CD14-positive monocyte (primary cell): ENCODE data around the gene DHRS12. TPM values are rescaled to one million over a fixed set of nuclear protein-coding genes. Genes with fewer than 3 reads are reported as not detected.

ENCODE experiments used
- DNase-seq, 3 donors: peaks; one replicate each; pipeline ENCODE4 v3.0.0-alpha.2; 2011 to 2022
- H2AFZ ChIP-seq: 2 replicates; pipeline ENCODE4 v1.6.0; 2012; ENCODE audit warnings: mild to moderate bottlenecking, low read depth, low read length, inconsistent platforms; ENCODE audit not compliant: insufficient read depth, poor library complexity, severe bottlenecking
- H3K27ac ChIP-seq, 2 donors: 1 replicate in 1 of 2; 2 replicates in 1 of 2; pipeline ENCODE4 v1.5.1; 2012 to 2013; ENCODE audit warnings: low read length in 2 of 2, control low read depth in 1 of 2, inconsistent platforms in 1 of 2, low read depth in 1 of 2, mild to moderate bottlenecking in 1 of 2
- H3K27me3 ChIP-seq, 2 donors: one replicate each; pipeline versions ENCODE4 v1.6.0 to v1.6.1; 2011 to 2013; ENCODE audit warnings: low read length in 2 of 2; ENCODE audit not compliant: control insufficient read depth in 2 of 2, insufficient read depth in 2 of 2
- H3K36me3 ChIP-seq, 2 donors: replicated peaks in 1 of 2; 1 replicate in 1 of 2; 2 replicates in 1 of 2; pipeline versions ENCODE4 v1.5.1 to v1.6.1; 2012 to 2013; ENCODE audit warnings: low read length in 2 of 2, control low read depth in 1 of 2, inconsistent platforms in 1 of 2, mild to moderate bottlenecking in 1 of 2; ENCODE audit not compliant: insufficient read depth in 2 of 2, control insufficient read depth in 1 of 2
- H3K4me1 ChIP-seq, 2 donors: 1 replicate in 1 of 2; 2 replicates in 1 of 2; pipeline versions ENCODE4 v1.5.1 to v1.6.1; 2012 to 2013; ENCODE audit warnings: low read length in 2 of 2, control low read depth in 1 of 2, inconsistent platforms in 1 of 2, mild to moderate bottlenecking in 1 of 2, moderate library complexity in 1 of 2; ENCODE audit not compliant: insufficient read depth in 2 of 2, control insufficient read depth in 1 of 2
- H3K4me2 ChIP-seq: replicated peaks from 2 replicates; pipeline ENCODE3; 2012; ENCODE audit warnings: low read length, moderate library complexity, mild to moderate bottlenecking; ENCODE audit not compliant: poor library complexity, severe bottlenecking; ENCODE audit errors: extremely low read depth
- H3K4me3 ChIP-seq, 3 experiments: fragments of 200-600 bp in 1 of 3; sonication (generic) in 1 of 3; replicated peaks in 1 of 3; 1 replicate in 2 of 3; 2 replicates in 1 of 3; pipeline ENCODE4 v1.5.1; 2011 to 2013; ENCODE audit warnings: low read length in 3 of 3, mild to moderate bottlenecking in 3 of 3, control low read depth in 2 of 3, low read depth in 2 of 3, inconsistent platforms in 1 of 3, moderate library complexity in 1 of 3
- H3K79me2 ChIP-seq: 2 replicates; pipeline ENCODE4 v1.6.0; 2012; ENCODE audit warnings: mild to moderate bottlenecking, control low read depth, inconsistent platforms, low read length, moderate library complexity; ENCODE audit not compliant: insufficient read depth
- H3K9ac ChIP-seq: 2 replicates; pipeline ENCODE4 v1.6.0; 2017; ENCODE audit warnings: low read length, mild to moderate bottlenecking; ENCODE audit not compliant: insufficient read depth, poor library complexity, severe bottlenecking
- H3K9me3 ChIP-seq, 2 donors: replicated peaks in 1 of 2; 1 replicate in 1 of 2; 2 replicates in 1 of 2; pipeline versions ENCODE4 v1.5.1 to v1.6.1; 2012 to 2013; ENCODE audit warnings: low read length in 2 of 2, control low read depth in 1 of 2; ENCODE audit not compliant: control insufficient read depth in 1 of 2, insufficient read depth in 1 of 2
- H4K20me1 ChIP-seq: 2 replicates; pipeline ENCODE4 v1.6.0; 2012; ENCODE audit warnings: mild to moderate bottlenecking, low read length, control low read depth, moderate library complexity; ENCODE audit not compliant: insufficient read depth
- H3K27ac Mint-ChIP-seq, 7 donors: one replicate each; pipeline ENCODE4 v1.8.0; 2020; ENCODE audit warnings: mild to moderate bottlenecking in 7 of 7, mixed read lengths in 7 of 7, moderate library complexity in 6 of 7, inconsistent platforms in 2 of 7
- H3K27me3 Mint-ChIP-seq, 3 donors: one replicate each; pipeline ENCODE4 v1.8.0; 2021 to 2022; ENCODE audit warnings: low read depth in 3 of 3, mild to moderate bottlenecking in 3 of 3, mixed read lengths in 3 of 3, moderate library complexity in 3 of 3, inconsistent platforms in 1 of 3
- H3K36me3 Mint-ChIP-seq, 2 donors: one replicate each; pipeline ENCODE4 v1.8.0; 2020; ENCODE audit warnings: mixed read lengths in 2 of 2, inconsistent platforms in 1 of 2, mild to moderate bottlenecking in 1 of 2
- H3K4me1 Mint-ChIP-seq: one replicate; pipeline ENCODE4 v1.8.0; 2020; ENCODE audit warnings: mild to moderate bottlenecking, mixed read lengths
- H3K4me3 Mint-ChIP-seq, 2 donors: one replicate each; pipeline ENCODE4 v1.8.0; 2020; ENCODE audit warnings: mild to moderate bottlenecking in 2 of 2, mixed read lengths in 2 of 2, moderate library complexity in 1 of 2
- H3K9me3 Mint-ChIP-seq, 7 donors: one replicate each; pipeline ENCODE4 v1.8.0; 2020 to 2022; ENCODE audit warnings: mixed read lengths in 7 of 7, mild to moderate bottlenecking in 6 of 7, moderate library complexity in 6 of 7, inconsistent platforms in 2 of 7
- WGBS: methylation state at CpG from one replicate; pipeline ENCODE4 v1.1.5; 2013; ENCODE audit warnings: missing lambda C conversion rate; ENCODE audit not compliant: insufficient coverage; 5-methylcytosine and 5-hydroxymethylcytosine counted together
- intact Hi-C, 2 donors: fragments of 100-400 bp; cut with micrococcal nuclease; formaldehyde crosslinking; loops; one replicate each; pipeline versions ENCODE4 v1.15.0 to v1.15.1; 2023
- polyA plus RNA-seq, 3 donors: library from polyadenylated mRNA; depleted of rRNA in 1 of 3; unstranded in 2 of 3; stranded (reverse) in 1 of 3; fragments of 300-500 nt in 2 of 3; fragments of >200 nt in 1 of 3; fragmentation: Illumina TruSeq in 2 of 3; gene quantifications; 1 replicate in 2 of 3; 2 replicates in 1 of 3; pipeline ENCODE4 v1.2.3, GENCODE V29; 2012 to 2021
- TF ChIP-seq, protein P1 (sequence below): fragments of 200-600 bp; IDR thresholded peaks from one replicate; pipeline ENCODE4 v1.8.0; 2022; ENCODE audit warnings: antibody characterized with exemption, mild to moderate bottlenecking

The DHRS12 gene
- polyA plus RNA-seq, 3 donors, result 7.6 to 20.2 (median 20.0) TPM

DNA sequence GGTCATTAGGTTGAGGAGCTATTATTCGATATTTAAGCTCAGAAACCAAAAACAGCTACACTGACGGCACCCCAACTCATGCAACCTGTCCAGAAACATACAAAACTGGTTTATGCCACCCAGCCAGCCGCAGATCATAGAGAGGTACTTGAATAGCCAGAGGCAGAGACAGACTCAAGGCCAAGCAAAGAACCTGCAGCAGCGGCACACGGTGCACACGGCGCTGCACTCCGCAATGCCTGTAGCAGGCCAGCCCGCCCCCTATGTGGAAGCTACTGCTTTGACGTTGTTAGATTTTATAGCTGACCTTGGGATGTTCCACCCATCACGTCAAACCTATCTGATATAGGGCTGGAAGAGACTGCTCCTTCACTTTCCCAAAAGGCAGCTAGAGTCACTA is 11.9 kb upstream of the DHRS12 start:
- H3K4me3 Mint-ChIP-seq, result no peak overlapping the region
- no peaks in the 10 kb centered on the region for H3K79me2 ChIP-seq
- no peaks in the 10 kb centered on the region for H4K20me1 ChIP-seq
- no peak for DNase-seq
- peaks cover 0 to 4% of the 10 kb centered on the region in 2 donors for H3K36me3 Mint-ChIP-seq
- TF ChIP-seq, protein P1, sequence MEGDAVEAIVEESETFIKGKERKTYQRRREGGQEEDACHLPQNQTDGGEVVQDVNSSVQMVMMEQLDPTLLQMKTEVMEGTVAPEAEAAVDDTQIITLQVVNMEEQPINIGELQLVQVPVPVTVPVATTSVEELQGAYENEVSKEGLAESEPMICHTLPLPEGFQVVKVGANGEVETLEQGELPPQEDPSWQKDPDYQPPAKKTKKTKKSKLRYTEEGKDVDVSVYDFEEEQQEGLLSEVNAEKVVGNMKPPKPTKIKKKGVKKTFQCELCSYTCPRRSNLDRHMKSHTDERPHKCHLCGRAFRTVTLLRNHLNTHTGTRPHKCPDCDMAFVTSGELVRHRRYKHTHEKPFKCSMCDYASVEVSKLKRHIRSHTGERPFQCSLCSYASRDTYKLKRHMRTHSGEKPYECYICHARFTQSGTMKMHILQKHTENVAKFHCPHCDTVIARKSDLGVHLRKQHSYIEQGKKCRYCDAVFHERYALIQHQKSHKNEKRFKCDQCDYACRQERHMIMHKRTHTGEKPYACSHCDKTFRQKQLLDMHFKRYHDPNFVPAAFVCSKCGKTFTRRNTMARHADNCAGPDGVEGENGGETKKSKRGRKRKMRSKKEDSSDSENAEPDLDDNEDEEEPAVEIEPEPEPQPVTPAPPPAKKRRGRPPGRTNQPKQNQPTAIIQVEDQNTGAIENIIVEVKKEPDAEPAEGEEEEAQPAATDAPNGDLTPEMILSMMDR, result no peak
- H3K9ac ChIP-seq, result no peak overlapping the region
- peaks cover 0 to 3% (median 2%) of the 10 kb centered on the region in 3 donors for H3K27me3 Mint-ChIP-seq
- no peak overlapping the region for H3K27ac ChIP-seq
- H3K4me1 Mint-ChIP-seq, result peaks cover 72% of the 10 kb centered on the region
- H3K4me1 ChIP-seq, result peaks cover 48 to 59% of the 10 kb centered on the region in 2 donors
- peak overlapping the region; percentile 93 for H2AFZ ChIP-seq
- no peaks in the 10 kb centered on the region for H3K9me3 Mint-ChIP-seq
- H3K27ac Mint-ChIP-seq, result no peak overlapping the region
- no peak overlapping the region for H3K4me2 ChIP-seq
- no peaks in the 10 kb centered on the region for H3K36me3 ChIP-seq
- no peaks in the 10 kb centered on the region for H3K27me3 ChIP-seq
- H3K4me3 ChIP-seq, result no peak overlapping the region
- no peaks in the 10 kb centered on the region for H3K9me3 ChIP-seq
- intact Hi-C loops, result loop anchor here in 1 of 2 donors (2.0 kb wide), 1 partner anchor 17 kb away; no protein-coding TSS in a partner anchor
- WGBS, result 90% methylated on average over 8 of the region's 11 CpGs

DNA sequence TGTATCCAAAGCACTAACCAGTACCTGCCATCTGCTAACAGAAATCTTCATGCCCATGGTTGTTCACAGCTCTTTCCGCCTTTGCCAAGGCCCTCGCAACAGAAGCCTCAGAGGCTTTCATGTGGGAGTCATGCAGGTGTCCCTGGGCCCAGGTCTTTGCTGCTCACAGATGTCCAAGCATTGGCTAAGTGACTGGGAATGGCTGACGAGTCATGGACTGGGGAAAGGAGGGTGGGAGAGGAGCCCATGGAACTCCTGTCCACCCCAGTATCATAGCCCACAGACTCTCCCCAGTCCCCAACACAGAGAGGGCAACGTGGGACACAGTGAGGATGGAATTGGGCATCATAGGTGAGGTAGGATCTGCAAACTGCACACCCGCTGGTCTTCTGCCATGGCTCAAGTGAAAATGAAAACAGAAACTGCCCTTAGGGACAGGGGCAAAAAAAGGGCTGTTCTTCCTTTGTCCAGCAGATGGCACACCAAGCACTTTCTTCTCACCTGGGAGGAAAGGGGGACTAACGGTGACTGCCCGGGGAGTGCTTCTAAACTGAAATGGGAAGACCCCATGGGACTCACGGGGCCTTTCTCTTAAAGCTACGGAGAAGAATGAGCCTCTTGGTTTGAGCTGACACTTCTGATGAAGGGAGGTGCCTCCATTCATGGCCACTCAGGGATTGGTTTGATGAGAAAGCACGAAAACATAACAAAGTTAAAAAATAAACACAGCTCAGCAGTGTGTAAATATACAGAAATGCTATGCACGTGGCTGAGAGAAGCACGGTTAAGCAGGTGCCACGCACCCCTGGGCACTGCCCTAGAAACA is 11.1 kb upstream of the DHRS12 start:
- Mint-ChIP-seq H3K36me3 (peaks cover 0 to 4% of the 10 kb centered on the region in 2 donors), H3K9me3 (no peaks in the 10 kb centered on the region), H3K27ac (peak overlapping the region; percentile 66 to 94 (median 82)), H3K4me1 (peaks cover 64% of the 10 kb centered on the region), H3K27me3 (peaks cover 0 to 3% (median 2%) of the 10 kb centered on the region in 3 donors), H3K4me3 (peak overlapping the region; percentile 73 to 90)
- H3K9ac ChIP-seq, result peak overlapping the region; percentile 22
- WGBS, result 28% methylated on average over 8 of the region's 13 CpGs
- H3K27ac ChIP-seq, result peak overlapping the region in 1 of 2 donors; percentile 79
- no peaks in the 10 kb centered on the region for H4K20me1 ChIP-seq
- peaks cover 41 to 51% of the 10 kb centered on the region in 2 donors for H3K4me1 ChIP-seq
- peak overlapping the region; percentile 8 to 68 (median 40) for H3K4me3 ChIP-seq
- no peaks in the 10 kb centered on the region for H3K79me2 ChIP-seq
- peak overlapping the region; percentile 93 for H2AFZ ChIP-seq
- peak; percentile 60 to 77 (median 71) for DNase-seq
- TF ChIP-seq, protein P1, result peak; percentile 93
- no peaks in the 10 kb centered on the region for H3K9me3 ChIP-seq
- intact Hi-C loops, result loop anchor here in 1 of 2 donors (2.0 to 5.0 kb wide), 2 partner anchors 18 to 32 kb away; partner anchors contain the start of gene TMEM272
- no peaks in the 10 kb centered on the region for H3K36me3 ChIP-seq
- peak overlapping the region; percentile 73 for H3K4me2 ChIP-seq
- no peaks in the 10 kb centered on the region for H3K27me3 ChIP-seq
